DMS53 (cell line): Measurements from ENCODE around the gene OASL.
"Not testable (repeated sequence)": the region's sequence is repeated elsewhere in the genome, so short reads cannot be mapped to it uniquely, and the experiment has no call there.

Experiments used
- DNase-seq: peaks from one replicate; lab custom pipeline; 2025; lab: John Stamatoyannopoulos, UW

The OASL gene, protein sequence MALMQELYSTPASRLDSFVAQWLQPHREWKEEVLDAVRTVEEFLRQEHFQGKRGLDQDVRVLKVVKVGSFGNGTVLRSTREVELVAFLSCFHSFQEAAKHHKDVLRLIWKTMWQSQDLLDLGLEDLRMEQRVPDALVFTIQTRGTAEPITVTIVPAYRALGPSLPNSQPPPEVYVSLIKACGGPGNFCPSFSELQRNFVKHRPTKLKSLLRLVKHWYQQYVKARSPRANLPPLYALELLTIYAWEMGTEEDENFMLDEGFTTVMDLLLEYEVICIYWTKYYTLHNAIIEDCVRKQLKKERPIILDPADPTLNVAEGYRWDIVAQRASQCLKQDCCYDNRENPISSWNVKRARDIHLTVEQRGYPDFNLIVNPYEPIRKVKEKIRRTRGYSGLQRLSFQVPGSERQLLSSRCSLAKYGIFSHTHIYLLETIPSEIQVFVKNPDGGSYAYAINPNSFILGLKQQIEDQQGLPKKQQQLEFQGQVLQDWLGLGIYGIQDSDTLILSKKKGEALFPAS

DNA sequence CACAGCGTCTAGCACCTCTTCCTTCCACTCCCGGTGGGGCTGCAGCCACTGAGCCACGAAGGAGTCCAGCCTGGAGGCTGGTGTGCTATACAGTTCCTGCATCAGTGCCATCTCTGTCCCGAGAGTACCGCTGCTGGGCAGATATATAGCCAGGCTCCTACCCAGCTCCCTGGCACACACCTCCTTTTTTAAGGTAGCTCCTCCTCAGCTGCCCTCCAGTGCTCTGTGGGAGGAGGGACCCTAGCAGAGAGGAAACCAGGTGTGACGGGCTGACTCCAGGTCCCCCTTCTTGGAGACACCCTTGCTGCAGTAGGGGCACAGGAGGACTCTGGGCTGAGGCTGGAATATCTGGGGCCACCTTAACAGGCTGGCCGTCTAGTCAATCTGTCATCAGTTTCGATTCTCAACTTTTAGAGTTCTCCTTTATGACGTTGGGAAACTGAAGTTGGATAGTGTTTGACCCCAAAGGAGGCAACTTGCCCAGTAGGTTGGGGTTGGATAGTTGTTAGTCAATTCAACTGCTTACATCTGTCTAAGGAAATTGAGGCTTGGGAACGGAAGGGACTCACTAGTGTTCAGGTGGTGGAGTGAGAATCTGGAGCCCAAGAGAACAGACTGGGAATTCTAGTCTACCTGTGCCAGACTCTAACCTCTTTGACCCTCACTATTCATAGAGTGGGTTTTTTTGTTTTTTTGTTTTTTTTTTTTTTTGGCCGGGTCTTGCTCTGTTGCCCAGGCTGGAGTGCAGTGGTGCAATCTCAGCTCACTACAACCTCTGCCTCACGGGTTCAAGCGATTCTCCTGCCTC is at the start of gene OASL:
Gene OASL, minus strand, starts transcription at position 386 of the 808 bp plus-strand sequence. Its CDS starts 275 bp downstream, at position 111.
- DNase-seq: peak; percentile 37

DNA sequence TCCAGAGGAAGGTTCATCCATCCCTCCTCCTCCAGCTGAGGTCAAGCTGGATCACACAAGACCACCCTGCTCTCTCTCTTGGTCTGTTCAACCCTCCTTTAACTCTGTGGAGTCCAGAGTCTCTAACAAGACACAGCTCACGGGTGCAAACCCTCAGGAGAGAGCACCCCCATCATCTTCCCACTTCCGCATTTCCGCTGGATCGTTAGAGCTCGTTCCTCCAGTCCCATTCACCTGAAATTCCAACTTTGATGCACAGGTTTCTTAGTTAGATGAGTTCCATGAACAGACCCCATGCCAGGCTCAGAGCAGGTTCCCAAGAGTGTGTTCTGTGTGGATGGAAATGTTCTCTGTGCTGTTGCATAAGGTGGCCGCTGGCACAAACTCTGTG is 49.1 kb upstream of the OASL start:
- DNase-seq: no peak

DNA sequence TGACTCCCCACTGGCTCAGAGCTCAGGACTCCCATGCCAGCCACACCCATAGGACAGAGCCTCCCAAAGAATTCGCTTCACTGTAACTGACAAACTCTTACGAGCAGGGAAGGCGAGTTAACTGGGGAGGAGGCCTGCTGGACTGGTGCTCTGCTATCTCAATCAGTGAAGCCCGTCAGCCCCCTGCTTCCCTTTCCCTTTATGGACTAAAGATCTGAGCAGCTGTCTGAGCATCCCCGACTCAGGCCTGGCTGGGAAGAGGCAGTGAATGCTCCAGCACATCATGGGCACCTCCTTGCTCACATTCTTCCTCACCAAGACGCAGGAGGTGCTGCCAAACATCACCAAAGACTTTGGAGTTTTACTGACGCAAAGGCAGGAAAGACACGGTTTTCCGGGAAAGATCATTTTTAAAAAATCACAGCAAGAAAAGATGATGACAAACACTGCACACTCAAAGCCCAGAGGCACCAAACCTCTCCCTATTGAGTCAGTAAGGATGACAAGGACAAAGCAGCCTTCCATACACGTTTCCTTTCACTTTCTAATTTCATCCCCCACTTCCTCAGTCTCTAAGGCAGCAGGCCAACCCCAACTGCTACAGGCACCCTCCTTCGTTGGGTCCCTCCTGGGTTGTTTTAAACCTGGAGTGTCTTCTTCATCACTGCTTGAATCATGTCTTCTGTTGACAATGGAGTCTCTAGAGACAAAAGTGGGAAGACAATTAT is 48.6 kb upstream of the OASL start:
- no peak for DNase-seq

DNA sequence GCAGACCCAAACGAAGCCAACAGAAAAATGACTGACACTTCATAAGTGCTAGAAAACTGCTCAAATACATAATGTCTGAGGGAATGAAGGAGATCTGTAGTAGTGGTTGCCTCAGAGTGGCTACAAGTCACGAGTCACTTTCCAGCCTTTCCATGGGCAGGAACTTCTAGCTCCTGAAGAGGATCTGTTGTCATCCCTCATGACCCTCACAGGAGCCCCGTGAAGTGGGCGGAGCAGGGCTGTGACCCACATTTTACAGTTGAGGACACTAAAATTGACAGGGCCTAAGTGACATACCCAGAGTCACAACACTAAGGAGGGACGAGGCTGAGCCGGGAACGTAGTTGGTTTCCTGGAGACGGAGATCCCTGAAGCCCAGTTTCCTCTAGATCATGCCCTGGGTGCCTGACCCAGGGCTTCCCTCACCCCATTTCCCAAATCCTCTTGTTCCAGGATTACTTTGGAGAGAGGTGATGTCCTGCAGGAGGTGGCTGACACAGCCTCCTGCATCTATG is 47.8 kb upstream of the OASL start:
- no peak for DNase-seq

DNA sequence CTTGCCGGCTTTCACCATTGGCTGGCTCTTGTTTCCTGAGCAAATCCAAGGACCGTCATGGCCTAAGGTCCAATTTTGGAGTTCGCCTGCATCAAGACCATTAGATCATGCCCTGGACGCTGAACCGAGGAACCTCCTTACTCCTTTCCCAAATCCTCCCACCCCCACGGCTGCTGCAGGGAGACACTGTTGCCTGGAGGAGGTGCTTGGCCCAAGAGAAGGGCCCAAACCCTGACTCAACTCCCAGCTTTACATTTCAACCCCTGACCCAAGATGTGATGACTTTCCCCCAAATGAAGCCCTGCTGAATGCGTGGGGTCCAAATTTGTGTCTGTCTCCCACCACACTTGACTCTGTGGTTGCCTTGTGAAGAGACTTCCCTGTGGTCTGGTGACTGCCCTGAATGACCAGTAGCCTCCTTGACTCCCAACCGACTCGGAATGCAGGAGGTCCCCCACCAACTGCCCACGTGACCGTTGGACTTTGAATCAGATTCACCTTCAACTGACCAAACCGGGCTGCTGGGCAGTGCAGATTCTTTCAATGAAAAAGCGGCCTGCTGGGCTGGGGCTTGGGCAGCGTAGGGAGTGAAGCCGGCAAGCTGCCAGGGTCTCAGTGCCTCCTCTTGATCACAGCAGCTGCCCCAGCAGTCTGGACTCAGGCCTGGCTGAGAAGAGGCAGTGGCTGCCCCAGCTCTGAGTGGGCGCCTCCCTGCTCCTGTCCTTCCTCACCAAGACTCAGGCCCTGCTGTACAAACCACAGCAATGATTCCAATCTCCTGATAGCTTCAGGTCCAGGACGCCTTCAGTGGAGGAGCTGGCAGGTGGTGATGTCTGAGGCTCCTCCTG is 46.7 kb upstream of the OASL start:
- no peak for DNase-seq

DNA sequence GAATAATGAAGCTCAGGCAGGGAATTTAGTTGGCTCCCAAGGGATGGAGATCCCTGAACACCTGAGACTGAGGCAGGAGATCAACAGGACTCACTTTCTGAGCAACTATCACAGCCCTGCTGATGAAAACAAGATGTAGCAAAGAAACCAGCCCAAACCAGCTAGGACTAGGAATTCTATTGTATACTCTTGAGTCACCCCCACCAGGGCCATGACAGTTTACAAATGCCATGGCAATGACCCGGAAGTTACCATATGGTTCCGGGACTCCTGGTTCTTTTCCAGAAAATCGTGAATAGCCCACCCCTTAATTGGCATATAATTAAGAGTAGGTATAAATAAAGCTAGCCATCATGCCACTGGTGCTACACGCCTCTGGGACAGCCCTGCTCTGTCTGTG is 46.0 kb upstream of the OASL start:
- DNase-seq: no peak

DNA sequence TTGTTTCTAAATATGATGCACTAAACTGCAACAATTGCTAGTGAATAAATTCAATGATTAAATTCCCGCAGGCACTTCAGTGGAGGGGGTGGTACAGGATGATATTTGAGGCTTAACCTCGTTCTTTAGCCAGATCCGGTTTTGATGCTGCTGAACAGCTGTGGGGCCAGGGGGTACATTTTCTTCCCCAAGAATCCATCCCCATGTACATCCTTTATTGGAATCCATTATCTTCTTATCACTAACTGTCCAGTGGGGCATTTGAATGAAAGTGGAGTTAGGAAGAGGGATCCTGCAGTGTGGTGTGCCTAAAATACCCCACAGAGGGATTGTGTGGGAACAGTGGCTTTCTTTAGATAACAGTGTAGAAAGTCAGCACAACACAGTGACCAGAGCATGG is 45.2 kb upstream of the OASL start:
- DNase-seq: no peak

DNA sequence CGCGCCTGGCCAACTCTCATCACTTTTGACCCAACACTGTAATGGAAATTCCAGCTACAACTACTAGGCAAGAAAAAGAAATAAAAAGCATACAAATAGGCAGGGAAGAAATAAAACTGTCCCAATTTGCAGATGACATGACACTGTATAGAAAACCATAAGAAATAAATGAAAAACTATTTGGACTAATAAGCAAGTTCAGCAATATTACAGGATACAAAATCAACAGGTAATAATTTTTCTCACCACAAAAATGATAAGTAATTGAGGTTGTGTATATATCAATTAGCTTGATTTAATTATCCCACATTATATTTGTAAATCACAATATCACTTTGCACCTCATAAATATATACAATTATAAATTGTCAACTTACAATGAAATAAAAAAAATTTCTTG is 41.9 kb upstream of the OASL start:
- DNase-seq: no peak

DNA sequence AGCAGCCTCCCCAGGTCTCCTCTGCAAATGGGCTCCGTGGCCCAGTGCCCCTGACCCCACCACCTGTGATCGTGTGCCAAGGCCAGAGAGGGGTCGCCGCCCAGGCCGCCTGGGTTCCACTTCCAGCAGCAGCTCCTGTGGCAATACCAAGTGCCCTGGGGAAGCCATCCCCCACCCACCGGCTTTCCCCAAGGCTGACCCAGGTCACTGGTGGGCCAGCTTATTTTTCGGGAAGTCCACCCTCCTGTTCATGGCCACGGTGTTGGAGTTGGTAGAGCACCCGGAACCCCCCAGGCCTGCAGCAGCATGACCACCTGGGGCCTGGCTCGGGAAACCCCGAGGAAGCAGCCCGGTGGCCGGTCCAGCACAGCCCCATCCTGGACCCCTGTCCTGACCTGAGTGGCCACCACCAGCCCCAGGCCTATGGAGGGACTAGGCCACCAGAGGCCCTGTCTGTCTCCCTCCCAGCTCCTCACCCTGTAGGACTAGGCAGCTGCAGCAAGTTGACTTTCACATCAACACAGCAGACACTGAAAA is 40.8 kb upstream of the OASL start:
- no peak for DNase-seq

DNA sequence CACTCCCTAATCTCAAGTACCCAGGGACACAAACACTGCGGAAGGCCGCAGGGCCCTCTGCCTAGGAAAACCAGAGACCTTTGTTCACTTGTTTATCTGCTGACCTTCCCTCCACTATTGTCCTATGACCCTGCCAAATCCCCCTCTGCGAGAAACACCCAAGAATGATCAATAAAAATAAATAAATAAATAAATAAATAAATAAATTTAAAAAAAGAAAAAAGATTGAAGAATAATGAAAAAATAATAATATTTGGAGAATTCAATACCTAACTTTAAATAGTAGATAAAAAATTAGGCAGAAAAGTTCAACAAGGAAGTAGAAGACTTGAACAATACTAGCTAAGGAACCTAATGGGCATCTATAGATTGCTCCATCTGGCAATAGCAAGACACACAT is 38.4 kb upstream of the OASL start:
- not testable (repeated sequence) for DNase-seq

DNA sequence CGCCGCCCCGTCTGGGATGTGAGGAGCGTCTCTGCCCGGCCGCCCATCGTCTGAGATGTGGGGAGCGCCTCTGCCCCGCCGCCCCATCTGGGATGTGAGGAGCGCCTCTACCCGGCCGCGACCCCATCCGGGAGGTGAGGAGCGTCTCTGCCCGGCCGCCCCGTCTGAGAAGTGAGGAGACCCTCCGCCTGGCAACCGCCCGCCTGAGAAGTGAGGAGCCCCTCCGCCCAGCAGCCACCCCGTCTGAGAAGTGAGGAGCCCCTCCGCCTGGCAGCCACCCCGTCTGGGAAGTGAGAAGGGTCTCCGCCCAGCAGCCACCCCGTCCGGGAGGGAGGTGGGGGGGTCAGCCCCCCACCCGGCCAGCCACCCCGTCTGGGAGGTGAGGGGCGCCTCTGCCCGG is 36.9 kb upstream of the OASL start:
- not testable (repeated sequence) for DNase-seq

DNA sequence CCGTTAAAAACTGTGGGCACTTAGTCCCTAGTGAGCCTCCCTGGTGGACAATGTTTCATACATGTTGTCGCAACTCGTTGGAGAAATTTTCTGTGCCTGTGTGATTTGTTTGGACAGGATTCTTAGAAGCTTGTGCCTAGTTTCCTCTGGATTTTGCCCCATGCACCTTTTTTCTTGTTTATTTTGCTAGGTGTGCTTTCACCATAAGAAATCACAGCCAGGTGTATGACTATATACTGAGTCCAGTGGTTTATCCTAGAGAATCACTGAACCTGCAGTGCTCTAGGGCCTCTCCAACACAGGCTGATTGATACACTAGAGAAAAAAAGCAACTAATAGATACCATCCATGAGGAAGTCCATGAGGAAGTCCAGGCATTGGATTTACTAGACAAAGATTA is 33.1 kb upstream of the OASL start:
- DNase-seq: no peak

DNA sequence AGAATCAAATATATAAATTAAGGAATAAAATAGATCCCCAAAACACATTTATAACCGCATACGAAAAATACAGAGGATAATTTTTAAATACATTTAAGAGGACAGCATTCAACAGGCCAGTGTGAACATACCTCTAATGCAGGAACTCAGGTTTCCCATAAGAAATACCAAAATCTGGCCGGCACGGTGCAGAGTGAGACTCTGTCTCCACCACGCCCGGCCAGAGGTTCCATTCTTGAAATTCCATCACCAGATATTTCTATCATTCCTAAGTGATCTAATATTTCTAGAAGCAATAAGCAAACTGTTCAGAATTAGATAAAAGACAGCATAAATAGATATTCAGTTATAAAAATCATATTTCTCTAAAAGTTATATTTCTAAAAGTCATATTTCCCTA is 30.2 kb upstream of the OASL start:
- DNase-seq: no peak

DNA sequence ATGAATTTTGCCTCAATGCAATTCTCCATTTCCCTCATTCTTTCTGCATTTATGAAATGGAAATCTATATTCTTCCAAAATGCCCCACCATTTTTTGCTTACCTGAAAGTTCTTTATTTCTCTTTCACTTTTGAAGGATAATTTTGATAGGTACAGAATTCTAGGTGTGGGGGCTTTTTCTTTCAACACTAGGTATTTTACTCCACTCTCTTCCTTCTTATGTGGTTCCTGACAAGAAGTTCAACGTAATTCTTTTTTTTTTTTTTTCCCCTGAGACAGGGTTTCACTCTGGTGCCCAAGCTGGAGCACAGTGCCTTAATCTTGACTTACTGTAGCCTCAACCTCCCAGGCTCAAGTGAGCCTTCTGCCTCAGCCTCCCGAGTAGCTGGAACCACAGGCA is 26.3 kb upstream of the OASL start:
- DNase-seq: no peak

DNA sequence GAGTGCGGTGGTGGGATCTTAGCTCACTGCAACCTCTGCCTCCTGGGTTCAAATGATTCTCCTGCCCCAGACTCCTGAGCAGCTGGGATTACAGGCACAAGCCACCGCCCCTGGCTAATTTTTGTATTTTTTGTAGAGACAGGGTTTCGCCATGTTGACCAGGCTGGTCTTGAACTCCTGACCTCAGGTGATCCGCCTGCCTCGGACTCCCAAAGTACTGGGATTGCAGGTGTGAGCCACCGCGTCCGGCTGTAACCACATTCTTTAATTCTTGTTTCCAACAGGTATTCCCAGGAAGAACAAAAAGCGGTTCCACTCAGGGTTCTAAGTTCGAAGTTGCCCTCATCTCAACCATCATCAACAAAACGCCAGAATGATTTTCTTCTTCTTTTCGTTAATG is 25.5 kb upstream of the OASL start:
- DNase-seq: not testable (repeated sequence)

DNA sequence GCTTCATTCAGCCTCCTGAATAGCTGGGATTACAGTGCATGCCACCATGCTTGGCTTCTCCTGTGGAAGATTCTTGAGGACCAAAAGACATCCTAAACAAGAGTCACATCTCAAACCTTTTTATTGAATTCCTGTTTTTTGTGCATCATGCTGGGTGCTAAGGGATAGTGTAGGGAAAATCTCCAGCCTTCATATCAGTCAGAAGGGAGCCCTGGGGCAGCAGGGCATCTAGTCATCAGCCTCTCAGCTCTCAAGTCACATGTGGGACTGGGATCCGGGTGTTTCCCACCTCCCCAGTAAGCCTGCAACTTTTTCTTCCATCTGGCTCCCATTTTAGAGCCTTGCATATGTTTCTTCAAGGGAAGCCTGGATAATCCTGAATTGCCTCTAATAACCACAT is 25.1 kb upstream of the OASL start:
- DNase-seq: no peak

DNA sequence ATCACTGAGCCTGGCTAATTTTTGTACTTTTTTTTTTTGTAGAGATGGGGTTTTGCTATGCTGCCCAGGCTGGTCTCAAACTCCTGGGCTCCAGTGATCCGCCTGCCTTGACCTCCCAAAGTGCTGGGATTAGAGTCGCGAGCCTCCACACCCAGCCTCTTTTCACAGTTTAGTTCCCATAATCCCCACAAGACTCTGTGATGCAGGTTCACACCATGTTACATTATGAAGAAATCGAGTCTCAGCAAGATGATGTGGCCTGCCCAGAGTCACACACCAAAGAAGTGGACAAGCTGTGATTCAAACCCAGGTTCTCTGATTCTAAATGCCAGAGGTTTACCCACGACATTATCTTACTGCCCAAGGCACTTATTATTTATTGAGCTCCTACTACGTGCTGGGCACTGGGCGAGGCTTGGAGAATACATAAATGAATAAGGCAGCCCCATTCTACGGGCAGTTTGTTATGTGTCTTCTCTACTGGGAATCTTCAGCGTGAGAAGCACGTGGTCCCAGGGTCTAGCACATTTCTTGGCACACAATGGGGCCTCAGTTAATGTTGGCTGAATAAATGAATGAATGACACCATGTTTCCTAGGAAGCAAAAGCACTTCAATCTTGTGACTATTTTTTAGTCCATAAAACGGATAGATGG is 23.5 kb upstream of the OASL start:
- no peak for DNase-seq

DNA sequence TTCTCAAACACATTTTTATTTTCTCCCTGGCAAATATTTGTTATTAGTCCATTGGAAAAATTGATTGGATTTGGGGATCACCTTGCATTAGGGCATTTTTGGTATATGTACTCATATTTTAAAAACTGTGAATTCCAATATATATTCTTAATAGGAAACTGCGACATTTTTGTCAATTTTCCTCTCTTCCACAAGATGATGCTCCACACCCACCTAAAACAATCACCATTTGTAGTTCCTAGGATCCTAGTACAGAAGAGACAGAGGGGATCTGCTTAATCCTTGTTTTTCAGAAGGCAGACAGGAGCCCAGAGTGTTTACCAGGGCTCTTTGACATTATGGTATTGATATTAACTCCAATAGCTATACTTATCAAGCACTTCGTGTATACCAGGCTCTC is 22.8 kb upstream of the OASL start:
- DNase-seq: peak; percentile 52

DNA sequence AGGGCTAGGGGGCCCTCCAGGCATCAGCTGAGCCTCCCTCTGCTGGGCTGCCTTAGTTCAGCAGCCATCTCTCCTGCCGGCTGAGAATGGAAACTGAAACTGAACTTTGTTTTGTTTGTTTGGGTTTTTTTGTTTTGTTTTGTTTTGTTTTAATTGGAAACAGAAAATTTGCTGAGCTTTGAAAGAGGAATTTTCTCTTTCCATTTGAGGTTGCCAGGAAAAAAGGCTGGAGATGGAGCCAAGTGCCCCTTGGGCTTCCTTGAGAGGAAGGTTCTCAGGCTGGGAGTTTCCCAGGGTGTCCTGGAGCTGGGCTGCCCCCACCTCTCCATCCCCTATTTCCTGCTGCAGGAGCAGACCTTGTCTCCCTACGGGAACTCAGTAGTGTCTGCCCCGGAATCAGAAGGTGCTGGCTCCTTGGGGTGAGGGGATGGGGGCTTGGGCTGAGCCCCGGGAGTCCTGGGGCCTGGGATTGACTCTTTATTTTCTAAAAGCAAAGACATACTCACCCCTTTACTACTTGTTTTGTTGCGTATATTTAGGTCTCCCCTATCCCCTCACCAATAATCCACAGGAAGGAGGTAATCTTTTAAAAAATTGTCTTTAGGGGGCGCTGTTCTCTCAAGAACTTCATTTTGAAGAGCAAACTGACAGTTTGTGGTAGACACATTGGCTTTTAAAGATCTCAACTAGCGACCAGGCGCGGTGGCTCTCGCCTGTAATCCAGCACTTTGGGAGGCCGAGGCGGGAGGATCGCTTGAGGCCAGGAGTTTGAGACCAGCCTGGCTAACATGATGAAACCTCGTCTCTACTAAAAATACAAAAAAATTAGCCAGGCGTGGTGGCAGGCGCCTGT is 21.3 kb upstream of the OASL start:
- DNase-seq: peak; percentile 89
